GM12878 (cell line): ENCODE results near the gene TYK2. TPM values are rescaled to one million over a fixed set of nuclear protein-coding genes. Genes with fewer than 3 reads are reported as not detected.
A peak's percentile ranks its signal among the peaks of the same experiment; 100 is the strongest.

Experiments used
- ATAC-seq: fragments of 200-7000 bp; cut with Tn5 transposase; 3 replicates; pipeline ENCODE4 v1.9.1; 2020; ENCODE audit warnings: mild to moderate bottlenecking, moderate library complexity
- BruUV-seq: library from RNA; stranded (reverse); fragments of 400-500 nt; replicated peaks from 2 replicates; lab custom pipeline; 2021; lab: Mats Ljungman, UMichigan
- CTCF ChIA-PET: fragments of 300-600 bp; sonication (Branson Sonifier 250); formaldehyde crosslinking; extraction: SDS; loops from one replicate; lab custom pipeline; 2021; ENCODE audit warnings: inconsistent platforms; lab: Yijun Ruan, JAX
- POLR2A ChIA-PET: fragments of 350-600 bp; formaldehyde crosslinking; extraction: SDS; loops from one replicate; lab custom pipeline; 2021; ENCODE audit warnings: inconsistent platforms; lab: Charles Lee
- RAD21 ChIA-PET: fragments of 300-600 bp; sonication (Branson Sonifier 250); formaldehyde crosslinking; loops from one replicate; lab custom pipeline; 2023; ENCODE audit warnings: antibody characterized with exemption; ENCODE audit not compliant: unreplicated experiment; lab: Charles Lee
- SMC1A ChIA-PET: fragments of 300-600 bp; sonication (Branson Sonifier 250); formaldehyde crosslinking; loops from one replicate; lab custom pipeline; 2023; ENCODE audit not compliant: unreplicated experiment, uncharacterized antibody; lab: Charles Lee
- DNase-seq: peaks from one replicate; pipeline ENCODE4 v3.0.0-alpha.2; 2011; ENCODE audit warnings: low read depth, low spot score
- FAIRE-seq: peaks from 3 replicates; lab custom pipeline; 2011; peaks lifted over from hg19 to GRCh38; lab: Jason Lieb, UNC
- H2AFZ ChIP-seq: 2 replicates; pipeline ENCODE4 v1.6.0; 2011; ENCODE audit warnings: low read depth, low read length, control low read depth; ENCODE audit not compliant: control insufficient read depth
- H3K27ac ChIP-seq: 2 replicates; pipeline ENCODE4 v1.5.1; 2011; ENCODE audit warnings: control low read depth; ENCODE audit not compliant: control insufficient read depth, insufficient read depth
- H3K27me3 ChIP-seq, 2 experiments: replicated peaks in 1 of 2; 2 replicates each; pipeline versions ENCODE4 v1.6.0 to v1.6.1; 2011; ENCODE audit warnings: low read length in 1 of 2; ENCODE audit not compliant: control insufficient read depth in 2 of 2, insufficient read depth in 2 of 2
- H3K36me3 ChIP-seq, 2 experiments: 2 replicates each; pipeline ENCODE4 v1.5.1; 2011; ENCODE audit warnings: low read length in 1 of 2; ENCODE audit not compliant: control insufficient read depth in 2 of 2, insufficient read depth in 2 of 2
- H3K4me1 ChIP-seq: 2 replicates; pipeline ENCODE4 v1.6.1; 2011; ENCODE audit warnings: mild to moderate bottlenecking, low read length, moderate library complexity, mixed read lengths; ENCODE audit not compliant: control insufficient read depth, insufficient read depth
- H3K4me2 ChIP-seq: 2 replicates; pipeline ENCODE4 v1.6.0; 2011; ENCODE audit warnings: control low read depth; ENCODE audit not compliant: control insufficient read depth, insufficient read depth
- H3K4me3 ChIP-seq: fragments of 200-600 bp; sonication (generic); 2 replicates; pipeline ENCODE4 v1.5.1; 2016
- H3K79me2 ChIP-seq: 2 replicates; pipeline ENCODE4 v1.6.0; 2011; ENCODE audit warnings: low read length; ENCODE audit not compliant: control insufficient read depth, insufficient read depth
- H3K9ac ChIP-seq: 2 replicates; pipeline ENCODE4 v1.8.0; 2011; ENCODE audit warnings: low read length, control low read depth, mixed read lengths; ENCODE audit not compliant: control insufficient read depth, insufficient read depth
- H3K9me3 ChIP-seq: replicated peaks from 3 replicates; pipeline ENCODE4 v1.5.1; 2011; ENCODE audit warnings: mild to moderate bottlenecking, low read length; ENCODE audit not compliant: control insufficient read depth, insufficient read depth
- H4K20me1 ChIP-seq: 2 replicates; pipeline ENCODE4 v1.6.0; 2011; ENCODE audit not compliant: control insufficient read depth, insufficient read depth
- ATF2 ChIP-seq: IDR thresholded peaks from 2 replicates; pipeline ENCODE4 v1.6.1; 2012; ENCODE audit warnings: low read length, inconsistent platforms
- BCL11A ChIP-seq: IDR thresholded peaks from 2 replicates; pipeline ENCODE4 v1.6.1; 2011; ENCODE audit warnings: low read depth, low read length
- KAT2A ChIP-seq: conservative IDR thresholded peaks from 2 replicates; pipeline ENCODE4 v1.6.1; 2011; ENCODE audit warnings: low read depth, low read length; ENCODE audit not compliant: control insufficient read depth
- MEF2B ChIP-seq: fragments of 450-650 bp; IDR thresholded peaks from 2 replicates; pipeline ENCODE4 v1.6.1; 2018; ENCODE audit warnings: mild to moderate bottlenecking, moderate library complexity; ENCODE audit not compliant: partially characterized antibody, poor library complexity, severe bottlenecking
- NR2C1 ChIP-seq: fragments of 450-650 bp; IDR thresholded peaks from 2 replicates; pipeline ENCODE4 v1.6.1; 2017; ENCODE audit warnings: antibody characterized with exemption, mild to moderate bottlenecking, moderate library complexity
- NR2F1 ChIP-seq: fragments of 450-650 bp; conservative IDR thresholded peaks from 2 replicates; pipeline ENCODE4 v1.6.1; 2017; ENCODE audit warnings: mild to moderate bottlenecking
- PAX5 ChIP-seq: IDR thresholded peaks from 2 replicates; pipeline ENCODE4 v1.6.1; 2011; ENCODE audit warnings: low read depth, low read length, borderline replicate concordance
- TCF3 ChIP-seq: IDR thresholded peaks from 2 replicates; pipeline ENCODE4 v1.6.1; 2012; ENCODE audit warnings: low read depth, mild to moderate bottlenecking, low read length, borderline replicate concordance; ENCODE audit not compliant: insufficient read depth
- WRNIP1 ChIP-seq: IDR thresholded peaks from 2 replicates; pipeline ENCODE4 v1.6.1; 2011; ENCODE audit warnings: low read depth, low read length, improper control_type of control experiment, borderline replicate concordance
- YY1 ChIP-seq: IDR thresholded peaks from 2 replicates; pipeline ENCODE4 v1.6.1; 2011; ENCODE audit warnings: low read depth, mild to moderate bottlenecking, low read length
- WGBS: methylation state at CpG from one replicate; pipeline ENCODE4 v1.1.6; 2016; ENCODE audit warnings: low lambda C conversion rate; ENCODE audit not compliant: insufficient replicate concordance, insufficient coverage; ENCODE audit errors: missing lambda C conversion rate; 5-methylcytosine and 5-hydroxymethylcytosine counted together
- in situ Hi-C: fragments of 300-500 bp; cut with MboI; formaldehyde crosslinking; loops from 9 replicates; pipeline ENCODE4 v1.14.3; 2018; ENCODE audit warnings: mixed read lengths
- intact Hi-C: fragments of 100-400 bp; cut with micrococcal nuclease; formaldehyde crosslinking; loops from one replicate; pipeline ENCODE4 v1.14.2; 2022; ENCODE audit not compliant: unreplicated experiment
- polyA plus RNA-seq, 11 experiments: library from polyadenylated mRNA; depleted of rRNA in 4 of 11; unstranded in 6 of 11; stranded (reverse) in 5 of 11; fragments of >200 nt; fragmentation: Nextera tagmentation in 4 of 11; fragmentation: Illumina TruSeq in 1 of 11; extraction: Ambion mirVana in 4 of 11; extraction: Trizol in 1 of 11; gene quantifications; 1 replicate in 1 of 11; 2 replicates in 10 of 11; pipeline versions ENCODE4 v1.2.1 to v1.2.3, GENCODE V29; 2011 to 2016; ENCODE audit warnings: inconsistent platforms in 2 of 11, missing spikeins in 2 of 11, low read depth in 1 of 11
- total RNA-seq, 4 experiments: library from RNA; depleted of rRNA in 3 of 4; stranded (reverse); fragments of >200 nt in 3 of 4; fragmentation: Illumina TruSeq in 1 of 4; extraction: Trizol in 1 of 4; gene quantifications; 2 replicates each; pipeline versions ENCODE4 v1.2.1 to v1.2.3, GENCODE V29; 2013 to 2021

Gene TYK2
- total and polyA plus RNA-seq, 10 of the 15 experiments (the other 5 are each of a cell fraction or from before 2014, with no cell fraction given), result 36.4 to 364 (median 179) TPM

GRCh38 chr19:10398819-10399218, 18.4 kb upstream of the TYK2 start:
- 0 out of 2 replicates have a peak, but pooled peaks cover 3% of the 10 kb centered on the region for H4K20me1 ChIP-seq
- no TSS peak for BruUV-seq

More at GRCh38 chr19:10398819-10399218, 18.4 kb upstream of the TYK2 start:
- Histone ChIP-seq H3K27me3 (no peaks in the 10 kb centered on the region), H3K4me2 (no peak overlapping the region), H3K9me3 (no peaks in the 10 kb centered on the region), H3K4me1 (peaks cover 15% of the 10 kb centered on the region), H3K36me3 (peaks cover 4 to 15% of the 10 kb centered on the region in 2 experiments), H3K27ac (no peak overlapping the region), H3K9ac (no peak overlapping the region), H2AFZ (no peak overlapping the region), H3K4me3 (no peak overlapping the region), H3K79me2 (peaks cover 50% of the 10 kb centered on the region)
- FAIRE-seq (peak; percentile 44), ATAC-seq (no peak), DNase-seq (no peak)
- in situ Hi-C loops (no loop called here), intact Hi-C loops (no loop called here)
- no peak for TF ChIP-seq MEF2B
- TF ChIP-seq KAT2A, result no peak
- TF ChIP-seq WRNIP1, result no peak
- TF ChIP-seq BCL11A, result no peak
- no peak for TF ChIP-seq NR2C1
- no peak for TF ChIP-seq YY1
- TF ChIP-seq TCF3, result no peak
- no peak for TF ChIP-seq PAX5
- no peak for TF ChIP-seq NR2F1
- no peak for TF ChIP-seq ATF2
- ChIA-PET POLR2A (interaction anchor here (0.6 to 1.1 kb wide), 2 partner anchors 127 to 179 kb away, joined by 3 to 4 read pairs; no protein-coding TSS in a partner anchor), CTCF (interaction anchor here (3.0 to 28.5 kb wide), 4 partner anchors 7 to 139 kb away, joined by 17 to 1053 read pairs (median 18); partner anchors contain the start of genes ICAM1 and PDE4A), RAD21 (interaction anchor here (1.0 to 1.2 kb wide), 2 partner anchors 129 to 183 kb away, joined by 3 to 6 read pairs; no protein-coding TSS in a partner anchor), SMC1A (interaction anchor here (1.9 kb wide), 1 partner anchor 19 kb away, joined by 6 read pairs; no protein-coding TSS in a partner anchor)
- WGBS, result 83% methylated on average over 9 of the region's 9 CpGs
